CD4-positive, alpha-beta T cell treated with Interleukin-1 beta for 1 hour (primary cell): ENCODE results near the gene IL1R2.
A peak's percentile ranks its signal among the peaks of the same experiment; 100 is the strongest.
"Not testable (repeated sequence)": the region's sequence is repeated elsewhere in the genome, so short reads cannot be mapped to it uniquely, and the experiment has no call there.

Experiments
- DNase-seq, 2 donors: peaks; one replicate each; pipeline ENCODE4 v3.0.0-alpha.2; 2020 to 2022

IL1R2 gene

GRCh38 chr2:102063487-102063911 is 71.7 kb downstream of the IL1R2 start:
- DNase-seq: peak in 1 of 2 donors; percentile 52

GRCh38 chr2:102063941-102064678 is 72.3 kb downstream of the IL1R2 start:
- DNase-seq: peak in 1 of 2 donors; percentile 49

GRCh38 chr2:102064679-102065674 is 73.2 kb downstream of the IL1R2 start:
- no peak for DNase-seq

- DNase-seq: peak in 1 of 2 donors; percentile 20
Measured at GRCh38 chr2:102065675-102066252, 74.0 kb downstream of the IL1R2 start.

GRCh38 chr2:102066554-102066953 is 74.8 kb downstream of the IL1R2 start:
- no peak for DNase-seq

- not testable (repeated sequence) for DNase-seq
Measured at GRCh38 chr2:102068126-102068525, 76.4 kb downstream of the IL1R2 start.

GRCh38 chr2:102069311-102069974 is 77.7 kb downstream of the IL1R2 start:
- DNase-seq: no peak

- DNase-seq: no peak
Measured at GRCh38 chr2:102070058-102070642, 78.4 kb downstream of the IL1R2 start.

- DNase-seq: no peak
Measured at GRCh38 chr2:102072741-102073140, 81.0 kb downstream of the IL1R2 start.

GRCh38 chr2:102073168-102073724 is 81.5 kb downstream of the IL1R2 start:
- DNase-seq: no peak

- peak in 1 of 2 donors; percentile 15 for DNase-seq
Measured at GRCh38 chr2:102074152-102074783, 82.5 kb downstream of the IL1R2 start.

- no peak for DNase-seq
Measured at GRCh38 chr2:102075479-102075878, 83.7 kb downstream of the IL1R2 start.

GRCh38 chr2:102076512-102076911 is 84.8 kb downstream of the IL1R2 start:
- DNase-seq: no peak
